ENCODE data around the gene TNFRSF4.
"Not testable (repeated sequence)": the region's sequence is repeated elsewhere in the genome, so short reads cannot be mapped to it uniquely, and the experiment has no call there.

The TNFRSF4 gene

GRCh38 chr1:1213345-1214265, at the start of gene TNFRSF4:
Gene TNFRSF4, minus strand, starts transcription at chr1:1214153. Its CDS starts 26 bp downstream, at chr1:1214127.
- peak; percentile 41 to 54 for DNase-seq

DNA sequence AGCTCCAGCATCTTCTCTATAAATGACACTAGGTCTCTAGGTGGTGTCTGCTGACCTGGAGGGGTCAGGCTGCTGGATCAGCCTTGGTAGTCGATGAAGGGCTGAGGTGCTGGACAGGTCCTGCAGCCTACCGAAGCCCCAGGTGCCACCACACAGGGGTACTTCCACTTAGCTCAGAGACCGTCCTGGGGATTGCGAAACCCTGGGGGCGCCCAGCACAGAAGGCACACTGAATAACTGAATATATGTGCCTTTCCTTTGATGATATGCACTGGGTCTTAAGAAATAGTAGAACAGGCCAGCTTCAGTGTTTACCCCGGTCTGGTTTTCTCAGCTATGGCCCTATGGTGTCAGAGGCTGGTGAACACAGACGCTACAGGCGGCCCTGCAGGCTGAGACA, 48.8 kb upstream of the TNFRSF4 start:
- DNase-seq: no peak

DNA sequence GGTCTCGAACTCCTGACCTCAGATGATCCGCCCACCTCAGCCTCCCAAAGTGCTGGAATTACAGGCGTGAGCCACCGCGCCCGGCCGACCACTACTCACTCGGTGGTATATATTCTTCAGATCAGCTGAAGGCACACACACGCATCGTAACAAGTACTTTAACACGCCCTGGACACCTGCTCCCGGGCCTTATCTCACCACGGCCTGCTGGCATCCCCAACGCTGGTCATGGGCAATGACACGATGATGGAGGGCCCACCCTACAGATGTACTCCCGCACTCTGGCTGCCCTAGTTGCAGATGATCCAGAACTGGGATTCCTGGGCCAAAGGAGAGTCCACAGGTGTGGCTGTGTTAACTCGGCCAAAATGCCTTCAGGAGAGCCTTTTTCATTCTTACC, 48.1 kb upstream of the TNFRSF4 start:
- DNase-seq: no peak

GRCh38 chr1:1260843-1261560, 47.0 kb upstream of the TNFRSF4 start:
- DNase-seq: no peak

GRCh38 chr1:1259951-1260600, 46.1 kb upstream of the TNFRSF4 start:
- DNase-seq: no peak

- DNase-seq: no peak
These were observed 45.6 kb upstream of the TNFRSF4 start for GRCh38 chr1:1259540-1259939.

- DNase-seq: no peak
These were observed 45.2 kb upstream of the TNFRSF4 start for GRCh38 chr1:1259119-1259488.

- DNase-seq: no peak
These were observed 43.3 kb upstream of the TNFRSF4 start for GRCh38 chr1:1256956-1257871.

GRCh38 chr1:1255611-1256010, 41.7 kb upstream of the TNFRSF4 start:
- no peak for DNase-seq

DNA sequence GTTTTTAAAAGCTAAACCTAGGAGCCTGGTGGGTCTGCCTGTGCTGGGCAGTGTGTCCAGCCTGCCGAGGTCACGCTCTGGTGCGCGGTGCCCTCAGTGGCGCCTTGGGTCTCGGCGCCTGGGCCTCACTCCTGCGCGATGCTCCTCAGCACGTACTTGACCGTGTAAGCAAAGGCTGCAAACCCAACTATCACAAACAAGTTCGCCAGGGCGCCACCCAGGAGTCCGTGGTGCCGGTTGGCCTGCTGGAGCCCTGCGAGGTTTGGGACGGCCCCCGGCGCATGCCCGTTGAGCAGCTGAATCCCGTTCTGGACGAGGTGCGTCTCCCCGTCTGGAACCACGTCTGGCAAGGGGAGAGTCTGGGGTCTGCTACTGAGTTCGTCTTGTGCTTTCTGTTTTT, 41.1 kb upstream of the TNFRSF4 start:
- no peak for DNase-seq

DNA sequence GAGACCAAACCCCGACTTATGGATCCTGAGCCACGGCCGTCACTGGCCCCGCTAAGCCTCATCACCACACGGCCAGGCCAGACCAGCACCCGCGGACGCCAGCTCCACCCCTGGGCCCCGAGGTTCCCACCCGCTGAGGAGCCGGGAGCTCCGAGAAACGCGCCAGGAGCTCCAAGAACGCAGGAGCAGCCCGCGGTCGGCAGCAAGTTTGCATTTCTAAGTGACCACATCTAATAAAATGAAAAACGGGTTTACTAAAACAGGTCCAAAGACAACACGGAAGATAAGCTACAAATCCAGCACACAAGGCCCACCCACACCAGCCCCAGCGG, 40.7 kb upstream of the TNFRSF4 start:
- DNase-seq: no peak

DNA sequence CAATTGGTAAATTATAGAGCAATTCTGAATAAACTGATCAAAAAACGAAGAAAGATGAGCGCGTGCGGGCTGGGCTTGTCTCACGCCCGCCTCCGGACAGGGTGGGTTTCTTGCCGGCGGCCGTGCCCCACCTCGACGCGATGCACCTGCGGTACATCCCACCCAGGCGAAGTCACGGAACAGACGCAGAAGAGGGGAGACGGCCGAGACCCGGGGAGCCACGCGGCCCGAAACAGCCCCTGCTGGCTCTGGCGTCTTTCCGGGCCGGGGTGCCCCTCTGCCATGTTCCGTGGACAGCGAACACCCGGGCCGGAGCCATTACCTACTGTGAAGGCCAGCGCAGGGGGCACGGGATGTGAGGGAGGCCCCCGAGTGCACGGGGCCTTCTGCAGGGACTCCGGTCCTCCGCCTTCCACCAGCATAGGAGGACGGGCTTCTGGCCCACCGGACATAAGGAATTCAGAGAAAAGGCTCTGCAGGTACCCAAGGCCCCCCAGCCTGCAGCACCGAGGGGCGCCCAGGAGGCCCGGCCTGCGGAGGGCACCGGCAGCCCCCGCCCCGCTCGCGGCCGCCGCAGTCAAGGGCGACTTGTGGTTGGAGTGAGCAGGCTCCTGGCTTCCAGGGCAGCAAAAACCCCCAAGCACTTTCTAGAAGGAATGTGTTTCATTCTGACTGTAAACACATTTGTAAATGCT, 40.2 kb upstream of the TNFRSF4 start:
- DNase-seq: no peak

DNA sequence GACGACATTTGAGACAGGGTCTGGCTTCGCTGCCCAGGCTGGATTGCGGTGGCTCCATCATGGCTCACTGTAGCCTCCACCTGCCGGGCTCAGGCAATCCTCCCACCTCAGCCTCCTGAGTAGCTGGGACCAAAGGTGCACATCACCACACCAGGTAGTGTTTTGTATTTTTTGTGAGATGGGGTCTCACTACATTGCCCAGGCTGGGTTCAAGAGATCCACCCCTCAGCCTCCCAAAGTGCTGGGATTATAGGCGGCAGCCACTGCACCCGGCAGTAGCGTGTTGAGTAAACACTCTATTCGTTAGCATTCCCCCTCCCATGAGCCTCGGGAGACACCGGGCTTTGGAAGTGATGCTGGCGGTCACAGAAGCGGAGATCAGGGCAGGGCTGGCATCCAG, 39.4 kb upstream of the TNFRSF4 start:
- no peak for DNase-seq

DNA sequence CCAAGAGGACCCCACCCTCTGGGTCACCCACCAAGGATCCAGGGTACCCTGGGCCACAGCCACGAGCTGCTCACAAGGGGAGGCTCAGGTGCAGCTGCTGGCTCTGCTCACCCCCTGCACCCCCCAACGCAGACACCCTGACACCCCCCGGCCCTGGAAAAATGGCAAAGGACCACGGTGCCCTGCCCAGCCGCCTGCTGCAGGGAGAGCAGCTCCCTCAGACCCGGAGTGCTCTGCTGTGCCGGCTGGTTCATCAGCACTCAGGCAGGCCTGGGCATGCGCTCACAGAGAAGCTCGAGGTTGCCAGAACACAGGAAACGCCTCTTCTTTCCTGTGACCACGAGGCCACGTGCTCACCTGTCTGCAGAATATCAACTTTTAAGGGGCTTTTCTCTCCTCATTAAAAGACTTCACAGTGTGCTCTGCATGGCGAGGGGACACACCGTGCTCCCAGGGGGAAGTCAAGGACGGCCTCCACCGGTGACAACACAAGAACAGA, 36.9 kb upstream of the TNFRSF4 start:
- peak in 1 of 2 donors; percentile 65 for DNase-seq

DNA sequence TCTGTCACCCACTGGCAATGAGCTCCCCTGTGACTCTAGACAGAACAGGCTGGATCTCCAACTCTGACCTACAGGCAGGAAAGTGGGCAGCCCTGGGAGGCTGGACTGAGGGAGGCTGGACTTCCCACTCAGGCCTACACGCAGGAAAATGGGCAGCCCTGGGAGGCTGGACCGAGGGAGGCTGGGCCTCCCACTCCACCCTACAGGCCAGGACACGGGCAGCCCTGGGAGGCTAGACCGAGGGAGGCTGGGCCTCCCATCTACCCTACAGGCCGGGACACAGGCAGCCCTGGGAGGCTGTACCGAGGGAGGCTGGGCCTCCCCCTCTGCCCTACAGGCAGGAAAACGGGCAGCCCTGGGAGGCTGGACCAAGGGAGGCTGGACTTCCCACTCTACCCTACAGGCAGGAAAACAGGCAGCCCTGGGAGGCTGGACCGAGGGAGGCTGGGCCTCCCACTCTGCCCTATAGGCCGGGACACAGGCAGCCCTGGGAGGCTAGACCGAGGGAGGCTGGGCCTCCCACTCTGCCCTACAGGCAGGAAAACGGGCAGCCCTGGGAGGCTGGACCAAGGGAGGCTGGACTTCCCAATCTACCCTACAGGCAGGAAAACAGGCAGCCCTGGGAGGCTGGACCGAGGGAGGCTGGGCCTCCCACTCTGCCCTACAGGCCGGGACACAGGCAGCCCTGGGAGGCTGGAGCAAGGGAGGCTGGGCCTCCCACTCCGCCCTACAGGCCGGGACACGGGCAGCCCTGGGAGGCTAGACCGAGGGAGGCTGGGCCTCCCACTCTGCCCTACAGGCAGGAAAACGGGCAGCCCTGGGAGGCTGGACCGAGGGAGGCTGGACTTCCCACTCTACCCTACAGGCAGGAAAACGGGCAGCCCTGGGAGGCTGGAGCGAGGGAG, 34.3 kb upstream of the TNFRSF4 start:
- DNase-seq: not testable (repeated sequence)

- no peak for DNase-seq
These were observed 33.5 kb upstream of the TNFRSF4 start for GRCh38 chr1:1247341-1247913.

GRCh38 chr1:1246577-1247340, 32.8 kb upstream of the TNFRSF4 start, which contains the start of gene C1QTNF12:
Gene C1QTNF12, minus strand, starts transcription at chr1:1246722. Its CDS starts 32 bp downstream, at chr1:1246690.
- DNase-seq: no peak

GRCh38 chr1:1245817-1246576, 32.0 kb upstream of the TNFRSF4 start:
- DNase-seq: no peak

All from CD4-positive, alpha-beta T cell treated with Interleukin-1 beta for 1 hour (primary cell).